HL-60/S4 treated with phorbol 12-myristate 13-acetate at 8.2 ng/mL for 4 days and 3 days (cell line): ENCODE measurements around the gene DGKE.

Experiments used
- in situ Hi-C: fragments of 300-500 bp; cut with MboI; formaldehyde crosslinking; loops from 2 replicates; pipeline ENCODE4 v1.15.0; 2022; ENCODE audit warnings: low sequenced_read_pairs

Gene DGKE

GRCh38 chr17:56842577-56842976 is 8.6 kb downstream of the DGKE start:
- in situ Hi-C loops = no loop called here

GRCh38 chr17:56845934-56846333 is 12.0 kb downstream of the DGKE start:
- in situ Hi-C loops = no loop called here

- in situ Hi-C loops = no loop called here
Observed at GRCh38 chr17:56847106-56847505, 13.2 kb downstream of the DGKE start.

- in situ Hi-C loops = no loop called here
Observed at GRCh38 chr17:56849131-56849530, 15.2 kb downstream of the DGKE start.

GRCh38 chr17:56850591-56850990 is 16.6 kb downstream of the DGKE start:
- in situ Hi-C loops = no loop called here

GRCh38 chr17:56851008-56851407 is 17.1 kb downstream of the DGKE start:
- in situ Hi-C loops = no loop called here

GRCh38 chr17:56861899-56862298 is 27.9 kb downstream of the DGKE start:
- in situ Hi-C loops = no loop called here

GRCh38 chr17:56863974-56864373 is 30.0 kb downstream of the DGKE start:
- in situ Hi-C loops = no loop called here

- in situ Hi-C loops = no loop called here
Observed at GRCh38 chr17:56866076-56866475, 32.1 kb downstream of the DGKE start.

- in situ Hi-C loops = no loop called here
Observed at GRCh38 chr17:56866496-56866895, 32.5 kb downstream of the DGKE start.

GRCh38 chr17:56867948-56868376 is 34.0 kb downstream of the DGKE start:
- in situ Hi-C loops = no loop called here

- in situ Hi-C loops = no loop called here
Observed at GRCh38 chr17:56868716-56869115, 34.8 kb downstream of the DGKE start.

- in situ Hi-C loops = no loop called here
Observed at GRCh38 chr17:56870081-56870651, 36.2 kb downstream of the DGKE start.

- in situ Hi-C loops = no loop called here
Observed at GRCh38 chr17:56876766-56877179, 42.8 kb downstream of the DGKE start.

GRCh38 chr17:56879280-56879679 is 45.3 kb downstream of the DGKE start:
- in situ Hi-C loops = no loop called here

GRCh38 chr17:56880133-56880532 is 46.2 kb downstream of the DGKE start:
- in situ Hi-C loops = no loop called here

GRCh38 chr17:56880571-56880970 is 46.6 kb downstream of the DGKE start:
- in situ Hi-C loops = no loop called here

- in situ Hi-C loops = no loop called here
Observed at GRCh38 chr17:56881685-56882295, 47.8 kb downstream of the DGKE start.

GRCh38 chr17:56883616-56884015 is 49.7 kb downstream of the DGKE start:
- in situ Hi-C loops = no loop called here

- in situ Hi-C loops = no loop called here
Observed at GRCh38 chr17:56884483-56885311, 50.7 kb downstream of the DGKE start.

- in situ Hi-C loops = no loop called here
Observed at GRCh38 chr17:56885312-56885657, 51.3 kb downstream of the DGKE start.

GRCh38 chr17:56886288-56886731 is 52.4 kb downstream of the DGKE start:
- in situ Hi-C loops = no loop called here
